Stimulated activated naive CD8-positive, alpha-beta T cell treated with anti-CD3 and anti-CD28 coated beads, Interleukin-15, Interleukin-2, amounts not matched to agents 100 U/mL and 50 U/mL, for 24 hours (primary cell): ENCODE results near the gene PCGF2.
A peak's percentile ranks its signal among the peaks of the same experiment; 100 is the strongest.
"Not testable (repeated sequence)": the region's sequence is repeated elsewhere in the genome, so short reads cannot be mapped to it uniquely, and the experiment has no call there.

Source experiments
- ATAC-seq: fragments of 150-1000 bp; cut with Tn5 transposase; one replicate; pipeline ENCODE4 v1.10.0; 2021
- DNase-seq: peaks from one replicate; pipeline ENCODE4 v3.0.0; 2021

PCGF2 gene

DNA sequence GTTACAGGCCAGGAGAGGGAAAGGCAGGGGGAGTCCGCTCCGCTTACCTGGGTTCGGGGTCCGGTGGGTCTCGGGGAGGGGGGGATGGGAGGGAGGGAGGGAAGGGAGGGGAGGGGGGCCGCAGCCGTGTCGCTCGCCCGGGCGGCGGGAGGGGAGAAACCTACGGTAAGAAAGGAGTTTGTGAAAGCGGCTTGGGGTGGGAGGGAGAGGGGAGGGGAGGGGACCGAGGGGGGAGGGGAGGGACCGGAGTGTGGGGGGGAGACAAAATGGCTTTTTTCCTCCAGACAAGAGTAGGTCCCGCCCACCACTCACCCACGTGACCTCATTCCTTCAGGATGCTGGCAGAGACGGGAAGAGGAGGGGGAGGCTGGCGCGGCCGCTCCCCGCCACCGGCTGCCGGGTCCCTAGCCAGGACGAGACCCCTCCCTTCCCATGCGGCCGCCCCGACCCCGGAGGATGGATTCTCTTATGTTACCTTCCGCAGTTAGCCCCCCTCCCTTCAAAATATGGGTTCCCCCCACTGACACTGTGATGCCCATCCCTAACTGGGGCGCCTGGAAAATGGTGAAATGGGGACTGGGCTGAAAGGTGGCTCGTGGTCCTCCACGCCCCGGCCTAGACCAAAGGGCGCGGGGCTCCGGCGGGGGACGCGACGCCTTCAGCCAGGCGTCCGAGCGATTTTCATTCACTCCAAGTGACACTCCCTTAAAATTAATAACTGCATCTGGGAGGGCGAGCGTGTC lies at the start of gene PCGF2:
Gene PCGF2 (minus strand): TSS at position 188 of the 743 bp plus-strand sequence. CDS start 7,934 bp downstream, outside the sequence.
- no peak for DNase-seq
- no peak for ATAC-seq

DNA sequence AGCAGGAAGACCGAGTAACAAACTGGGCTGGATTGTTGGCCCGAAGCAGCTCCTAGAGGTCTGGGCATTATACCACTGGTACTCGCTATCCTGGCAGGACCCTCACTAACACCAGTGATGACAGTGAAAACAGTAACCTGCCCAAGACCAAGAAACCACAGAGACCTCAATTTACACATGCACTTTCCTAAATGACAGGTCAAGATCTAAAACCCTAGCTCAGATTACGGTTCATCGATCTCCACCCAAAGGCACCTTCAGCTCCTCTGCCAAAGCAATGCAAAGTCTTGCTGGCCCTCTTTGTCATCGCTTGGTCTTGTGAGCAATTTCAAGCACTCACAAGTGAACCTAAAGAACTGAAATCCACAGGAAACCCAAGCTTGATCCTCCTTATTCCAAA lies 49.7 kb upstream of the PCGF2 start:
- DNase-seq (no peak), ATAC-seq (no peak)

DNA sequence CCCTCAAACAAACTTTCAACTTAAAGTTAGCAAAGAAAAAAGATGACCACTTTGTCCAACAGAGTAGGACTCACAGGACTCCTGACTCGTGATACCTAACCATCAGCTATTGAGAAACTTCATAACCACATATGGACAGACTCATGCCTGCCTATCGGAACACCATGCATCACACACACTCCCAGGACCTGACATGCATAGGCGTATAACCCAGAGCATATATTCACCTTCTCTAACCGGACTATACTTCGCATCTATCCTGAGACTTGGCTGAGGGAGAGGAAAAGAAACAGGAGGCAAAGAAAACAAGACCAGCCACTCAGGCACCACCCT lies 49.0 kb upstream of the PCGF2 start:
- ATAC-seq: no peak
- no peak for DNase-seq

DNA sequence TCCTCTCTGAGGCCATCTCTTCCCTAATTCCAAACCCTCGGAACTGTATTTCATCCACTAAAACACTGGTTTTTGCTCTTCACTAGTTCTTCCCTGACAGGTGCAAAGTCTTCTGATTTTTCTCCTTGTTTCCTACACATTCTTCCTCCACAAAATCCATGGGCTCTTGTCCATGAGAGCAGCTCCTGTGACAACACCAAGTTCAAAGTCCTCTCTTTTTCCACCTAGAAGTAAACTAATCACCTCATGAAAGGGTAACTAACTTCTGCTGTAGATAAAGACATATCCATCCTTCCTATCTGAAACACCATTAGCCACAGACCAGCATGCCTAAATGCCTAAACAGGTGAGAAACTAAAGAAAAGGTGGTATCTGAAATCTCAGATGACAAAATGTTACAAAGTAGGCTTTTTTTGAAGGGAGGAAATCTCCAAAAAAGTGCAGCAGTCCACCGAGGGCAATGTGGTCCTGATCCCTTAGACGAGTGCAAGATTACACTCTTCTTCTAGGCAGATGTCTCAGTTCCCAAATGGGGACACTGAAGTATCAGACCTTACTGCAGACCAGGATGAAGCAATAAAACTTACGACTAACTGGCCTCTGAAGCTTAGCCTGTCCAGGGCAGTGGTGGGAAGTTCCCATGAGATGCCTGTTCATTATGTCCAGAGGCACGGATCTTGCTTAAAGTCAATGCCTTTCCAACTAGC lies 48.5 kb upstream of the PCGF2 start:
- ATAC-seq (no peak), DNase-seq (no peak)

DNA sequence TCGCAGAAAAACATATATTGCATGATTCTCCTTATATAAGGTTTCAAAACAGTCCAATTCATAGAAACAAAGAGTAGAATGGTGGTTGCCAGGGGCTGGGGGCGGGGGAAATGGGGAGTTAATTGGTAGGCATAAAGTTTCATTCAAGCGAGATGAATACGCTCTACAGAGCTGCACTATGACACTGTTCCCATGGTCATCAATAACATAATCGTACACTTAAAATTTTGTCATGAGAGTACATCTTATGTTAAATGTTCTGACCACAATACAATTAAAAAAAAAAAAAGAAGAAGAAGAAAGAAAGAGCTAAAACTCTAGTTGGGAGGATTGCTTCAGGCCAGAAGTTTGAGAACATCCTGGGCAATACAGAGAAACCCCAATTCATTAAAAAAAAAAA lies 46.1 kb upstream of the PCGF2 start:
- DNase-seq (no peak), ATAC-seq (no peak)

DNA sequence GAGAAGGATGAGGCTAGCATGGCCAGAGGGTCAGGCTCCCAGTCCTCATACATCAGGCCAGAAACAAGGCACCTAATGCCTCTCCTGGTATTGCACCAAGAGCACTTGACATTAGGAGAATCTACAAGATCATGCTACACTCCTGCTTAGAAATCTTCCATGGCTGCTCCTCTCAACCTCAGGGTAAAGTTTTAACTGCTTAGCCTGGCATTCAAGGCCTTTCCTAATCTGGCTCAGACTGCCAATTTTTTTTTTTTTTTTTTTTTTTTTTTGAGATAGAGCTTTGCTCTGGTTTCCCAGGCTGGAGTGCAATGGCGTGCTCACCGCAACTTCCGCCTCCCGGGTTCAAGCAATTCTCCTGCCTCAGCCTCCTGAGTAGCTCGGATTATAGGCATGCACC lies 43.0 kb upstream of the PCGF2 start:
- no peak for DNase-seq

DNA sequence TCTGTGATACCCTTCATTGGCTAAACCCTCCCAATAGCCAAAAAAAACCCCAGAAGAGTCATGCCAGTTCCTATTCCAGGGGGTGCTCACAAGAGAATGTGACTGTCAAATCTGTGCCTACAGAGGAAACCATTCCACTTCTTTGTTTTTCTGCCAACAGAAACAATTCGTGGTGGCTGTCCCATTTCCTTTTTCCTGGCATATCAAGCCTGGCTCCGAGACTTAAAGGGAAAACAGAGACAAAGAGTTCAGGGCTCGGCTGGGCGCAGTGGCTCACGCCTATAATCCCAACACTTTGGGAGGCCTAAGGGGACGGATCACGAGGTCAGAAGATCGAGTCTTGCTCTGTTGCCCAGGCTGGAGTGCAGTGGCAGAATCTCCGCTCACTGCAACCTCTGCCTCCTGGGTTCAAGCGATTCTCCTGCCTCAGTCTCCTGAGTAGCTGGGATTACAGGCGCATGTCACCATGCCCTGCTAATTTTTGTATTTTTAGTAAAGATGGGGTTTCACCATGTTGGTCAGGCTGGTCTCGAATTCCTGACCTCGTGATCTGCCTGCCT lies 42.1 kb upstream of the PCGF2 start:
- not testable (repeated sequence) for DNase-seq, ATAC-seq

More for the DNA sequence above, 43.0 kb upstream of the PCGF2 start:
- ATAC-seq: no peak

DNA sequence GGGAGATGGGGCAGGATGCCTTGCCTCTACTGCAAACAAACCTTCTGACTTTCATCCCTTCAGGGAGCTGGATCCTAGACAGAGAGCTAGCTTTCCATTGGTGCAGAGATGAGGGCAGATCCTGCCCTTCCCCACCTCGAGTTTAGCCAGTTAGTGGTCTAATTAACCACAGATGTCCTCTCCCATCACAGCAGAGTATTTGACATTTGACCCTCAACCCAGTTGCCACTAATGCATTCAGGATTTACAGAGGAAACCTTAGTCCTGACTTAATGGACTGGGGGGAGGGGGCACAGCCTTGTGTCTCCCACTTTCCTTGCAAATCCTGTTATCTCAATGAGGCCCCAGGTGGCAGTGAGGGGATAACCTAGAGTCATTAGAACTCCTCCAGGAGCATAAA lies 41.0 kb upstream of the PCGF2 start:
- ATAC-seq (no peak), DNase-seq (no peak)

DNA sequence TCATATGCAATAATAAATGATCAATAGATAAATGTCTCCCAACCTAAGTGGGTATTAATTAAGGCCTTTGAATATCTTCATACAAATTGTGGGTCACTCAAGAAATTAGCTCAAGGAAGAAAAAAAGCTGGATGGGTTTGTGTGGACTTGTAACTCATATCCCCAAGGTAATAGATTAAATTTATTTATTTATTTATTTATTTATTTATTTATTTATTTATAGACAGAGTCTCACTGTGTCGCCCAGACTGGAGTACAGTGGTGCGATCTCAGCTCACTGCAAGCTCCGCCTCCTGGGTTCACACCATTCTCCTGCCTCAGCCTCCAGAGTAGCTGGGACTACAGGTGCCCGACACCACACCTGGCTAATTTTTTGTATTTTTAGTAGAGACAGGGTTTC lies 39.9 kb upstream of the PCGF2 start:
- not testable (repeated sequence) for ATAC-seq, DNase-seq

DNA sequence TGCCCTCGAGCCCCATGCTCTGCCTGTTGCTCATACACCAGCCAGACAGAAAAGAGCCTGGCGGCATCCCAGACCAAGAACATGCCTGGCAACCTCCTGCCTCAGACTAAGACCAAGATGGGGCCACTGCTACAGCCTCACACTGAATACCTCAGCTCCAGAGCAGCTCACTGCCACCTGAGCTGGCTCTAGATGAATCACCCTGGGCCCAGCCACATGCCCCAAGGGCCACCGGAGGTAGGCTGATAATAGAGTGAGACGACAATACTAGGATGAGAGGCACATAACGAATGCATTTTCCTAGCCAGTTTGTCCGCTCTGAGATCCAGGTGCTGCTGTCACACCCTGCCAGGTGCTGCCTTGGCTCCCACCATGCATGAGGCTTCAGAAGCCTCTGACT lies 38.2 kb upstream of the PCGF2 start:
- DNase-seq (no peak), ATAC-seq (no peak)

DNA sequence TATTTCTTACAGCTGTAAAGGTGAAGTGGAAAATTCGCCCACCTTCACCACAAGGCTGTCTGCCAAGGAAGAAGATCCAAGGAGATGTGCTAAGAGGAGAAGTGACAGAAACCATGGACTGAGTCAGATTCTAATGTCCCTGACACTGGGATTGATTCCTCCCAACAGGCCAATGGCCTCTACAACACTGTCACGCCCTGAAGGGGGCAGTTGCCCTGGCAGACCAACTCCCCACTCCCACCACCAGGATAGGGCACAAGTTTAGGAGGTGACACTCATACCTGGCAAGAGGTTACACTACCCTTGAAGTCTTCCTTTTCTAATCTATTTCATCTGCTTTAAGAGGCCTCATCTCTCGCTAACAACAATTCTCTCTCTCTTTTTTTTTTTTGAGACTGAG lies 35.1 kb upstream of the PCGF2 start:
- no peak for DNase-seq
- ATAC-seq: no peak

DNA sequence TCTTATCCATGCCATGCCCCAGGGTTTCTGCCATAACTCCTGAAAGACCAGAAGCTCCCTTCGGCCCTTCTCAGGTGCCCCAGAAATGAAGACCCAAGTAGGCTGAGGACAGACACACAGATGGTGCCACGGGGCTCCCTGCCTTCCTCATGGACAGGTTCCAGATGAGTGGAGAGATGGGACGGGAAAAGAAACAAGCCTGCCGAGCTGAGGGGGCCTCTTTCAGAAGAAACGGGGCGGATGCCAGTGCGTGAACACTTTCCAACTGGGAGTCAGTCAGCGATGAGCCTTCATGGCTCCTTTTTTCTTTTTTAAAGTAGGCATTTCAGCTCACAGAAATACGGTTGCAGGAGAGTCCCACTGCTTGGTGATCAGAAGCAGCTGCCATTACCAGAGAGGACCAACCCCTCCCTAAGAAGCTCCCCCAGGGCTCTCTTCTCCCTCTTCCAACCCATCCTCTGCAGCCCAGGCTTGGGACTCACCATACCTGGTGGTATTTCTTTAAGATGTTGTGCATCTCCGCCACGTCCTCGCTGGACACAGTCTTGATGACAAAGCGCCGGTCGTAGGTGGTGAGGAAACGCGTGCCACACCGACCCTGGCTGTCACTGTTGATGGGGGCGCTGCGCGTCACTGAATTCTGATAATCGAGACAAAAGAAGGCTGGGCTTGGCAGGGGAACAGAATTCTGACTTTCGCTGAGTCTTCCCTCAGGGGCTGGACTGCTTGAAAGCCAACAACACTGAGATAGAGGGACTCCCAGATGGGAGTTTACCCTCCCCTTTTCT lies 32.0 kb upstream of the PCGF2 start:
- no peak for ATAC-seq
- DNase-seq: no peak

DNA sequence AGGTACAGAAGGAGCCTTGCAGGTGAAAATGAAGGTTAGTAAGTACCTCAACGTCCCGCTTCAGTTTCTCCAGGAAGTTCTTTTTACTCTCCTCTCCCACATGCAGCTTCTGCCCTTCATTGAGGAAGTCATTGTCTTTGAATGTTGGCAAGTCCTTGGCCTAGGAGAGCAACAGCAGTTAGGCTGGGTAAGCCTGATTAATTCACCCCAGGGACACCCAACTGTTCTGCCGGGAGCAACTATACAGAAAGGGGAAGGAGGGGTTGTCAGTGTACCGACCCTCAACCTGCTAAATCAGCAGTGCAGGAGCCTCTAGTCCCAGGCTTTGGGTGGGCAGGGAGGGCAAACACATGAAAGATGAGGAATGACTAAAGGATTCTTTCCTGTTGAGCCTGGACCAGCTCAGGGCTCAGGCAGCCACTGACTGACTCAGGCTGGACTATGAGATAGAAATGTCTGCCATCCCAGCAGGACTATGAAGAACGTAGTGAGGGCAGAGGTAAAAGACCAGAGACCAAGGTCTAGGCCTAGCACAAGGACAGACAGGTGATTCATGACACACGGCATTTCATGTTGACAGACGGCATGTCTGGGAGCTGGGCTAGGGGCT lies 29.6 kb upstream of the PCGF2 start:
- no peak for DNase-seq
- no peak for ATAC-seq

DNA sequence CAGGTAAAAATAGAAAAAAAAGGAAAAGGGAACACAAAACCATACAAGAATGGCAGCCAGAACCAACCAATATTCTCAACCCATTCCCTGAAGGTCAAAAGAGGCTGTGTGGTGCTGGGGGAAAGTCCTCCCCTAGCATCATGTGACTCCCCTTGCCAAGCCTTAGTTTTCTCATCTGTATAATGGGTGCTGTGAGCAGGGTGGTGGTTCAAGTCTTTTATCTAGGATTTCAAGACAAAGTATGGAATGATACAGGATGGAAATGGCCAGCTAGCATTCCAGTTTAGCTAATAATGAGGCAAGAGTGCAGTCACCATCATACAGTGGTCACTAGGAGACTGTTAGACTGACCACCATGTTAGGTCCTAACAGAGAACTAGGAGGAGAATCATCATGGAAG lies 25.1 kb upstream of the PCGF2 start:
- no peak for ATAC-seq

DNA sequence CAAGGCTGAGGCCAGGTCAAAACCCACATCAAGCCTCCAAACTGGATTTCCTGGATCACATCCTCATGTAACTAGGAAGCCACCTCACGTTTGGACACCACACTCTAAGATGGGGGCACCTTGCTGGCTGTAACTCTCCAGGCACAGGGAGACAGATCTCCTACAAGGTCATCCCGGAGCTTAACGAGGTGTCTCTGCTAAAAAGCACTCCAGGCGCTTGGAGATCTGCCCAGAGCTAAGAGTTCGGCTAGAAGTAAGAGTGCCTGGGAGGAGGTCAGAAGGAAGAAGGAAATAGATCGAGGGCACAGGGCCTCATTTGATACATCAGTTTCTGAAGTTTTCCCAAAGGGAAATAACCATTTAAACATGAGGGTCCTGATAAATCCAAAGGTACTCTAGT lies 20.3 kb upstream of the PCGF2 start:
- no peak for ATAC-seq
- DNase-seq: no peak

More for the DNA sequence above, 25.1 kb upstream of the PCGF2 start:
- DNase-seq: no peak

DNA sequence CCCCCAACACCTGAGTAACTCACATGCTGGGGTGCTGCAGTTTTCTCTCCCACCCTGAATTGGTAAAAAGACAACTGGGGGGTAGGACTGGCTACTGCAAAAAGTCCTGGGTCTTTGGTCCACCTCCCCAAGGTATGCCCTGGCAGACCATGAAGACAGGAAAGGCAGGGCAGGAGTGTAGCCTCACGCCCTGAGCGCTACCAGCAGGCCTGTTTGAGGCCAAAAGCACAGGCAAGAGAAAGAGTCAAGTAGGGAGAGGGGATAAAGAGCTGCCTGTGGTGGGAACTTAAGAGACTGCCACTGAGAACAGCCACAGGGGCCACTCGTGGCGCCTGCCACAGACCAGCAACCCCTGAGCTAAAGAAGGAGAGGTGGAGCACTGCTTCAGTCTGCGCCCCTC lies 18.2 kb upstream of the PCGF2 start:
- ATAC-seq (no peak), DNase-seq (no peak)

DNA sequence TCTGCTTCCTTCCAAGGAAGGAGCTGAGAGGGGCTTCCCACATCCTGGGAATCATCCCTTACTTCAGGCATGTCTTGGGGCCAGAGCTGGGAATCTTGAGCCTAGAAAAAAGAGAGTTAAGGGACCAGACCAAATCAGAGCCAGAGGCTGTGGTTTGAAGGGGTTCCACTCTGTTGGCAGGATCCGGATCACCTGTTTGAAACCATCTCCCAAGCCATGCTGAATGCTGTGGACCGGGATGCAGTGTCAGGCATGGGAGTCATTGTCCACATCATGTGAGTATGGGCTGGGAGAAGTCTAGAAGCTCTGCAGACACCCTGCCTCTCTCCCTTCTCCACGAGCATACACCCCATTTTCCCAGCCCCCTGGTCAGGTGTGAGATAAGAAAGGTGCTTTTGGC lies 14.1 kb upstream of the PCGF2 start:
- no peak for ATAC-seq
- DNase-seq: no peak

DNA sequence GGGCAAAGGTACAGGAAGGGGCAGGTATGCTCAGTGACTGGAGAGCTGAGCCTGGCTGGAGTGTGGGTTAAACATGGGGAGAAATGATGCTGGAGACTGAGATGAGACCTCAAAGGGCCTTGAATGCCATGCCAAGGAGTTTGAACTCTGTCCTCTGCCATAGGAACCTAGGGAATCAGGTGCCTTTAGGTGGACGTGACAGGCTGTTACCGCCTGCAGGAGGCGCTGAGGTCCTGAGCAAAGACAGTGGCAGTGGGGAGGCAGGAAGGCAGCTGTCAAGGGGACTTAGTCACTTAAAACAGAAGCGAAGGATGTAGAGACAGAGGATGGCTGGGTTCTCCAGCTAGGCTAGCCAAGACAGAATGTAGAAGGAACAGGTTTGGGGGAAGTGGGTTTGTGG lies 13.5 kb upstream of the PCGF2 start:
- ATAC-seq (peak; percentile 32), DNase-seq (peak; percentile 43)

DNA sequence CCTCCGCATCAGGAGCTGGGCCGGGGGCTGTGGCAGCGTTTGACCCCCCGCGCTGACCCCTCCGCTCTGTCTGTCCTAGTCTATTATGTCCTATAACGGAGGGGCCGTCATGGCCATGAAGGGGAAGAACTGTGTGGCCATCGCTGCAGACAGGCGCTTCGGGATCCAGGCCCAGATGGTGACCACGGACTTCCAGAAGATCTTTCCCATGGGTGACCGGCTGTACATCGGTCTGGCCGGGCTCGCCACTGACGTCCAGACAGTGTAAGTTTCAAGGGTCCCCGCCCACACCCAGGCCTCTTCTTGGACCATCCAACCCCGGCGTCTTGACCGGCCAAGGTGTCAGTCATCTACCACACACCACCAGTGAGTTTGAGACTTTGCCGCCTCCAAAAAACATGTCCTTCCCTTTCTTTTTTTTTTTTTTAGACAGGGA lies 5.0 kb upstream of the PCGF2 start:
- ATAC-seq (no peak), DNase-seq (no peak)

DNA sequence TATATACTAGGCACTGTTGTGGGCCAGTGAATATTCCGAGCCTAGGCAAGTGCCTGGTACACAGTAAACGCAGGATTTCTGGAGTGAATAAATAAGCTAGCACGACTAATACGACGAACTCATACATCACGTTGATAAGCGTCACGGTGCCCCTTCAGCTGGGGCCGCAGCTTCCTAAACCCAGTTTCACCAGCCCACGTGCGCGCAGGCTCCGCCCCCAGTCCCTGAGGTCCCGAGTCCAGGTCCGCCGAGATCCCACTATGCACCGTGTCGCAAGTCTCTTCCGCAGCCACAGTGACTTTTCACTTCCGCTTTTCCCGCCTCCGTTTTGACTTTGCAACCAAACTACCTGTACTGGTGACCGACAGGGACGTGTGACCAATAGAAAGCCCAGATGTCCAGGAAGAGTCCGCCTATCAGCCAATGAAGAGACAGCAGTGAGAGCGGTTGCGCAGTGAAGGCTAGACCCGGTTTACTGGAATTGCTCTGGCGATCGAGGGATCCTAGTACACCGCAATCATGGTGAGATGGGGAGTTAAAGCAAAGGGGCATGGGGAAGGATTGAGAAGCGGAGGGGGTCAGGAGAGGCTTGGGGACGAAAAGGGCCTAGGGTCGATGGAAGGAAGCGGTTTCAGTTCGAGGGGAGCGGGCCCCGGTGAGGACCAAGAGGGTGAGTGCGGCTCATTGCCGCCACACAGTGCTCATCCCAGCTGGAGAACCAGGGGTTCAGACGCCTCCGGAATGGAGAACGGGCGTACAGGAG lies 4.4 kb upstream of the PCGF2 start, which contains the start of gene PSMB3:
Gene PSMB3 (plus strand): TSS at position 434 of the 763 bp plus-strand sequence. CDS start 86 bp downstream, at position 520.
- DNase-seq (peak; percentile 96), ATAC-seq (peak; percentile 91)

DNA sequence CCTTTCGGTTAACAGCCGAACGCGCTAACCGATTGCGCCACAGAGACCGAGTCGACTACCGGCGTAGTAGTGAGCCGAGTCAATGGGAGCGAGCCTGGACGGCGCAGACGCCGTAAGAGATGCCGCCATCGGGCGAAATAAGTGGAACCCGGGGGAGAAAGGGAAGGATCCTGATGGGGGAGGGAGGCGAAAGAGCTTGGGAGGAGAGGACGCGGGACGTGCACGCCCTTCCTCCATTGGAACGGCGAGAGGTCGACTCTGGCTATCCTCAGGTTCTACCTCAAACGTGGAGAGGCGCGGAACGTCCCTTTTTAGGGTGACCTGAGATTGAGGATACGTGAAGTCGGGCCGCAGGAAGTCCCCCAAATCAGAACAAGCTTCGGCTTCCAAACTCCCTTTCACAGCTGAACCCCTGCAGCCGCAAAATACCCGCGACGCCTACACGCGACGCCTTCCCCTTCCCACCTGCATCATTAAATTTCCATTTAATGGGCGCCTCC lies 3.7 kb upstream of the PCGF2 start:
- ATAC-seq (peak; percentile 25), DNase-seq (peak; percentile 87)
